NCI-H146 treated with DMSO at 0.1 percent for 48 hours (cell line): Measurements from ENCODE around the gene HOXB5.

Experiments used
- DNase-seq: peaks from one replicate; lab custom pipeline; 2025; ENCODE audit not compliant: unreplicated experiment; lab: John Stamatoyannopoulos, UW

Gene HOXB5

DNA sequence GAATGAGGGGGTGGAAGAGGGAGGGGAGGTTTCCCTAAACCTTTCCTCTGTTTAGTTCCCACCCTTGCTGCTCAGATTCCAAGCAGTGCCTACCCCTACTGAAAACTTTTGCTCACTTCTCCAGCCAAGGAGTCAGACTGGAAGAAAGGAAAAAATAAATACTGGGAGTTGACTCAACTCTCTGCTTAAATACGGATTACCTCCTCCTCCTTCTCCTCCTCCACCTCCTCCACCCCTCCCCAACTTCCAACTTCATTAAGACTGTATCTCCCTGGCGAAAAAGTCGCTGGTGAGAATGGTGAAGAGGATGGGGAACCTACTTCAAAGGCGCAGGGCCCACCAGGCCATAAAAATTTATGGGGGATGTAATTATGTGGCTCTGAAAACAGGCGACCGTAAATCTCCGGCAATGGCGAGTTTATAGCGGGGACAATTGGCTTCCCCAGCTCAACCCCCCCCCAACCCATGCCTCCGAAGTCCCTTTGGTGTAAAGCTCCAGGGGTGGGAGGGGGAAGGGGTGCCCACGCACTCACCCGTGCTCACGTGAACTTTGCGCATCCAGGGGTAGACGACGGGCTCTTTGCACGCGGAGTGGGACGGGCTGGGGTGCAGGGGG lies 16.1 kb downstream of the HOXB5 start:
- no peak for DNase-seq

DNA sequence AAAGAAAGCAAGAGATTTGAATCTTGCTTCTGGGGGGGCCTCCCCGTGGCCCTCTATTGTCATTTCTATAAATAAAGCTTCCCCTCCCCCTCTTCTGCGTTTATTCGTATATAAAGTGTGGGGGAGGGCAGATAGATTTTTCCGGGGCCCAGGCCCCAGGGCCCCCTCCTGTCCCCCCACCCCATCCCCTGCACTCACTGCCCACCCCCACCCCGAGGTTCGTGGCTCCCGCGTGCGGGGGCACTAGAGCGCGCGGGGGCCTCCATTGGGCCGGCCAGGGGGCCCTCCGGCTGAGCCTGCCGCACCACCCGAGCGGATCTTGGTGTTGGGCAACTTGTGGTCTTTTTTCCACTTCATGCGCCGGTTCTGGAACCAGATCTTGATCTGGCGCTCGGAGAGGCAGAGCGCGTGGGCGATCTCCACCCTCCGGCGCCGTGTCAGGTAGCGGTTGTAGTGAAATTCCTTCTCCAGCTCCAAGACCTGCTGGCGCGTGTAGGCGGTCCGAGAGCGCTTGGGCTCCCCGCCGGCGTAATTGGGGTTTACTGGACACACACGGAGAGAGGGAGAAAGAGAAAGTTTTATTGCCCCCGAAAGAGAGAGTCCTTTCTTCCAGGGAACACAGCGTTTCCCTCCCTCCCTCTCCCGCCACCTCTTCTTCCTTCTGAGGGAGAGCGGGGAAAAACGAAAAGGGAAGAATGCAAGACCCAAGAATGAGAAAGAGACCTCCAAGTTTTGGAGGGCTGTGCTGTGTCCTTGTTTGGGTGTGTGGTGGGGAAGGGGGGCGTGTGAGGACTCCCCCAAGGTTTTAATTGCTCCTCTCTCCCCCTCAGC lies 16.9 kb downstream of the HOXB5 start:
- no peak for DNase-seq

DNA sequence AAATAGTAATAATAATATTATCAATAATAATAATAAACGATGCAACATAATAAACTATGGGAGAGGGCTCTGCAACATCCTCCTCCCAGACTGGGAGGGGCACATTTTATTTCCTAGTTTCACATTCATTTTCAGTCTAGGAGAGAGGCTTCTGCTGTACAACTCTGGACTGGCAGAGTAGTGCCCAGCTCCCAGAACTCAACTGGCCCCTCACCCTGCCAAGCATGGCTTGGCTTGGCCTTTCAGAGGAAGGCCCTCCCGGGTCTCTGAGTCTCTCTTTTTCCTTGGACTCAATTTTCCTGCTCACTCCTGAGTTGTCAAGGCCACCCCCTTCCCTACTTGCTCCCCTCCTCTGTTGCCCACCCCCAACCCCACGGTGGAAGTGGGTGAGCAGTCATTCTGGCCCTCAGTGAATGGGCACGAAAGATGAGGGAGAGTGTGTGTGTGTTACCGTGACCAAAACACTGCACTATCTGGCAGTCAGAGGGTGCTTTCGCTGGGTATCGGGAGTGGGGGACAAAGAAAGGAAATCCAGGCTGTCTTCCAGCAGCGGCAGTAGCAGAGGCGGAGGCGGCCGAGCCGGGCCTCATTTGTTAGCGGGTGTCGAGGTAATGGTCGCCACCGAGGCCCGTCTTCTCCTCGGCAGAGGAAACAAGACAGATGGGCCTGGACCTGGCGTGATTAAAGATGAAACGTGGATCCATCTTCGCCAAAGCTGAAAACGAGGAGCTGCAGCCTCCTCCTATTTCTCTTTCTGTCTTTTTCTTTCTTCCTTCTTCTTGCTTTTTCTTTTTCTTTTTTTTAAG lies 17.7 kb downstream of the HOXB5 start:
- DNase-seq: no peak

DNA sequence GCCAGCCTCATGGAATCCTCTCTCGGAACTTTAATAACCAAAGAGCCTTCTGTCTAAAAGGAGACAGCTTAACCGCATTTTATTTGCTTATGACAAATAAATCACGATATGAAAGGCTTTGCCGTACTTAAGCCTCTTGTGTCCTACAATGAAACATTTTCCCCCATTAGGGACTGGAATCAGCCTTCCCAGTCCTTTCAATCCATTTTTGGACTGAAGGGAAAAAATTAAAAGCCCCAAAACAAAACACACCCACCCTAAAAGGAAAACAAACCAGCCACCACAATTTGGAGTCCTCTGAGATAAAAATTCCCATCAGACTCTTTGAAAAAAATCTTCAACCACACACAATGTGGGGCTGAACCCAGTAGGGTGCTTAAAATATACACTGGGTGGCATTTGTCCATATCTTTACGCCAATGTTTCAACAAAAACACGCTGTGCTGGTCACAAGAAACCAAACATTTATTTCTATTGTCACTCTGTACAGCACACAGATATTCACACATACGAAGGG lies 18.5 kb downstream of the HOXB5 start:
- no peak for DNase-seq

DNA sequence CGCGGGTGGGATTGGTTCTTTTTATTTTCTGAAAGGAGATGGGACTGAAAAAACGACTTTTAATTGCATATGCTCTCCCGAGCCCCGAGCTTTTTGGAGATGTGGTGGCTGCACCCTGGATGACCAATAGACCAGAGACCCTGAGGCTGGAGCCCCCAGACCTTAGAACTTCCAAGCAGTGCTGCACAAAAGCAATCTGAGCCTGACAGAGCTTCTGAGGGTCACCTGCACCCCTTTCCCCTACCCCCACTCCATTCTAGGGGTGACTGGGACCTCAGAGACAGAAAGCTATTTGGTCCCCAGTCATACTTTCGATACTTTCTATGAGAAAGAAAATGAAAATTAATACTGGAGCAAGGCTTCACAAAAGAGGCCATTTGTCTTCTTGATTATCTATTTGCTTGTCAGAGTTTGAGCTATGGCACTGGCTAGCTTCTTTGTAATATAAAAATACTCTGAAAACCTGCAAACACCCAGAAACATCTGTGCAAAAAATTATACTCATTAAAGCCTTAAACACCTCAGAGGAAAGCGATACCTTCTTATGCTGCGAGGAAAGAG lies 19.0 kb downstream of the HOXB5 start:
- DNase-seq: no peak

DNA sequence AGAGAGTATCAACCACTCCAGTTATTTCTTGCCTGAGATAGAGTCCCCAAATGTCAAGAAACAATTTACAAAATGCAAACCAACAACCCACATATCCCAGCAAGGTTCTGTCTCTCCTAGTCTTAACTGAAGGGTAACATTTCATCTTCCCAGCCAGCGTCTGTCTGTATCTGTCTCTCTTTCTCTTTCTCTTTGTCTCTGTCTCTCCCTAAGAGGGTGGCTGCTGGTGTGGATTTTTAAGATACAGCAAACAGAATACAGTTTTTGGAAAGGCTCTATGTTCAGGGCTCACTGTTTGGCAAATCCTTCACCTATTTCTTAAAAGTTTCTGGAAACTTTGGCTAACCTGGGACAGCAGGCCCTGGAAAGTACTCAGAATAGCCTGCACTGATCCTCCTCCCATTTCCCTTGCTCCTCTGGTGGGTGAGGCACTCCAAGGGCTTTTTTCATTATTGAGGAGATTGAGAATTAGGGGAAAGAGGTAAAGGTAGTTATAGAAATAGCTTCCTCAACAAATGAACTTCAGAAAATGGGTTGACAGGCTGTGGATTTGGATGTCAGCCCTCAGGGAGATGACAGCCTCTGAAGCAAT lies 21.7 kb downstream of the HOXB5 start:
- DNase-seq: no peak

DNA sequence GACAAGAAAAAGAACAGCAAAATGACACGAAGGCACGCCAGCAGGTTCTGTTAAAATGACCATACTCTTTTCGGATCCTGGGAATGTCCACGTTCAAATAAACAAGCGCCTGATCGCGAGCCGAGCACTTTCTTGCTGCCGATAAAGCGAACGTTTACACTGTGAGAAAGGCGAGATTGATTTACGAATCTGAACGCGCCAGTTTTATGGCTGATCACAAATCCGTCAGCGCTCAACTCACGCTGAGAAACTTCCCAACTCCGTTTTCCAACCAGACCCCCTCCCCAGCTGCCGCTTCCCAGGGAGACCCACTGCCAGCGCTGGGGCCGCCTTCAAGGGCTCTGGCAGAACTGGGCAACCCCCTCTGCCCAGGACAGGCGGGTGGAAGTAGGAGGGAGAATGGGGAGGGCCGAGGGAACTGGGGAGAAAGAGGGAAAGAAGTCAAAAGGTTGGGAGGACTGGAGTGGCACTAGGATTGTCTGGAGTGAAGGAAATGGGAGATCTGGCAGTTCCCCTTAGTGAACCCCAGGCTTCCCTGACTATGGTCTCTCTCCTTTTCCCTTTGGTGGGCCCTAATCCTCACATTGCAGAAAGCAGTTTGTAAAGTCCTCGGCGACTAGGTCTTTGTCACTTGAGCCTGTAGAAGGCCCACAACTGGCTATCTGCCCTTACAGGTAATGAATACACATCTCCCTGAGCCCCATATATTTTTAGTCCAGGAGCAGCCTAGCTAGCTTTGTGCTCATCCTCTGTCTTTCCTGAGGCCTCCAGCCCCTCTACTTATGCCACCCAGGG lies 22.4 kb downstream of the HOXB5 start:
- no peak for DNase-seq

DNA sequence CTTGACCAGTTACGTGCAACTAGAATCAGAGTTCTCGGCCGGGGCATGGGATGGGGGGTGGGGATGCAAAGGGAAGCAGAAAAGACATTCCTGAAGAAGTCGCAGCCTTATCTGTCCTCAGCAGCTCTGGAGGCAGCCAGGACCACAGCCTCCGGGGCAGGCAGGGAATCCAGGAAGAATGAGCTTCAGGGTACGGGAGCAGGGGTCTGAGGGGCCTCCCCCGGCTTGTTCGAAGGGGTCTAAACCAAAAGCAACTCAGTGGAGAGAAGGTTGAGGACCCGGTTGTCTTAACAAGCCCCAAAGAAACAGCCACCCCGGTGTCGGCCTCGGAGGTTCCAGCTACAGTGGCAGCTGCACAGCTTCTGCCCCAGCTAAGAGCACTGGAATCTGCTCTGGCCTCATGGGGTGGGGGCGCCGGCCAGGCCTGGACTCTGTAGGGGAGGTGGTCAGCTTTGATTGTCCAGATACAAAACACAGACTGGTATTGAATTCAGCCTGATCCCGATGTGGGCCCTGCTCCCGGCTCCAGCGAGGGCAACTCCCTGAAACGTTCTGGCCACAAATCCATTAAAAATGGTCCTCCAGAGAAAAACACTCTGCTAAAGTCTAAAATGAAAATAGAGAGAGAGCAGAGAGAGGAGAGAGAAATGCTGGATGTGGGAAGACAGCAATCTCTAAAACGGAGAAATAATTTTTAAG lies 23.1 kb downstream of the HOXB5 start:
- no peak for DNase-seq

DNA sequence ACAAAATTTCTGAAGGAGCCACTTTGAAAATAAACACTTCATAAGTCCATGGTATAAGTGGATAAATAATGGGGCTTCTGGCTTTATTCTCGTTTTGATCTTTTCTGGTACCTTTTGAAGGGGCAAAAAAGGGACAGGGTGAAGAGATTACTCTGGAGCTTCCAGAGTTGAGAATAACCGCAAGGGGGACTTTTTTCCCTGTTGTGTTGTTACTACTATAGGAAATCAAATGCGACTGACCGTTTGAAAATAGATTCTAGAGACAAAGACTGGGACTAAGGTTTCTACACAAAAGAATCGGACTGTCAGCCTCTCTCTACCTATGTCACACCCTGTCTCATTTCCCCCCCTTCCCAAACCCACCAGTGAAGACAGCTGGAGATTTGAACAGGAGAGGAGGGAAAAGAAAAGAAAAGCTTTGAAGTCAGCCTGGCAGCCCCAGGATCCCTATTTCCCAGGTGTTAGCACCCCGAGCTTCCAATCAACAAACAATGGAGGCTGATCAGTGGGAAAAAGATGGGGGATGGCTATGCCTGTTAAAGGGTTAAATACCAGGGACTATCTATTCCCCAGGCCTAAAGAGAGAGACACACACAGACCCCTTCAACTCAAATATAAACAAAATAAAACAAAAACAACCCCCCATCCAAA lies 23.8 kb downstream of the HOXB5 start:
- DNase-seq: no peak

DNA sequence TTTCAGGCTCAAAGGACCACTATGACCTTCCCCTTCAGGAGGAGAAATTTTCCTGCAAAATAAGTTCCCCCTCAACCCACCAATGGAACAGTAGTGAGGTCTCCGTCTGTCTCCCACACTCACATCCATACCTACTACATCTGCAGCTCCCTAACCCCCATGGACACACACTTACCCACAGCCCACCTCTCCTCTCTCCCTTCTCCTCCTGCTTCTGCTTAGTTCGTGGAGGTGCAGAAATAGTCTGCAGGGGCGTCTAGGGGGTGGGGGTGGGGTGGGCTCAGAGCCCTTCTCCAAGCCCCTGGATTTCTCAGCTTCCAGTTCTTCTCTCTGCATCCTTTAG lies 24.4 kb downstream of the HOXB5 start:
- DNase-seq: no peak

DNA sequence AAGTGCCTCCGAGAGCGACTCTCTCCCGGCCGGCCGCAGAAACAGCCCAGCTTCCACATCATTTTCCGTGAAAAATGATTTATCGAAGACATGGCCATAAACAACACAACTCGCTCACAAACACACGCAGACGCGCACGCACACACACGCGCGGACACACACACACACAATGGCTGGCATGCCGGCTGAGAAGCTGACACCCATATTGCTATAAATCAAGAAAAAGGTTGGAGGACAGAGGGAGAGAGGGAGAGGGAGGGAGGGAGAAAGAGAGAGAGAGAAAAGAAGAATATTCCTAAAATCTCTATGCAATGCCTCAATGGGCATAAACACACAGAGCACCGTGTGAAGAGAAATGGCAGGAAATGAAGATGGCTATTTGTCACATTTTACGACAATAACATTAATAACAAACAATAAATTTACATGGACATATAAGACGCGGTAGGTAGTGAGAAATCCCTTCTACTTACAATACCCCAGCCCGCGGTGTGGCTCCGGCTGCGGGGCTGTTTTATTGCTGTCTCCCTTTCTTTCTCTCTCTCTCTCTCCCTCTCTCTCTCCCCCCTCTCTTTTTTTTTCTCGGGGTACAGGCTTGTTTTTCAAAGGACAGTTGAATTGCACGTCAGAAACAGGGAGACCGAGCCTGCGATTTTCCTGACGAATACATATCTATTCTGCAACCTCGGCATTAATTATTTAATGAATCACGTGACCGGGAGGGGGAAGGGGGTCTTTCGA lies 24.9 kb downstream of the HOXB5 start:
- no peak for DNase-seq

DNA sequence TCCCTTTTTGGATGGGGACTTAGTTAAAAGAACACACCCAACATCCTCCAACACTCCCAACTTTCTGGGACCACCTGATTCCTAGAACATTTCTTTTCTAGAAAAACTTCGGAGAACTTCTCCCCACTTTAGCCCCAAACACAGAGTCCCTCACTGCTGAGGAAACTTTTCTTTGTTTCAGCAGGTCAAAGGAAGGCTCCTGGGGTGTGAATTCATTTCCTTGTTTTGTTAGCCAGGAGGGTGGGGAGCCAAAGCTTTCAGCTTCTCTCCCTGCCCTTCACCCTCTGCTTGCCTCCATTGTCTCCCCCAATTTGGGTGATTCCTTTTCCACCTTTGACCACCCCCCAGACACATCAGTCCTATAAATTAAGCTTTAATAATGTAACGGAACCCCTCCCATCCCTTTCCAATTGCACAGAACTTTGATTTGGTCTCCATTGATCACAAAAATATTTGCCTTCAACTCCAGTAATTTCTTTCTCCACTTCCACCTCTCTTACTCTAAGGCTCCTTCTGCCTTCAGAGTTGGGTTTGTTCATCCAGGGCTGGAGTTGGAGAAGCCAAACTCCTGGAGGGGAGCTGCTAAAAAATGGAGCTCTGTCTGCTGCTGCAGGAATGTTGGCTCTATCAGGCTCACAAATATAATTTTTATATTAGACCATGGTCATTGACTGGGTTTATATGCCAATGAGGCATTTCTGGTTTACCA lies 25.8 kb downstream of the HOXB5 start:
- DNase-seq: no peak

DNA sequence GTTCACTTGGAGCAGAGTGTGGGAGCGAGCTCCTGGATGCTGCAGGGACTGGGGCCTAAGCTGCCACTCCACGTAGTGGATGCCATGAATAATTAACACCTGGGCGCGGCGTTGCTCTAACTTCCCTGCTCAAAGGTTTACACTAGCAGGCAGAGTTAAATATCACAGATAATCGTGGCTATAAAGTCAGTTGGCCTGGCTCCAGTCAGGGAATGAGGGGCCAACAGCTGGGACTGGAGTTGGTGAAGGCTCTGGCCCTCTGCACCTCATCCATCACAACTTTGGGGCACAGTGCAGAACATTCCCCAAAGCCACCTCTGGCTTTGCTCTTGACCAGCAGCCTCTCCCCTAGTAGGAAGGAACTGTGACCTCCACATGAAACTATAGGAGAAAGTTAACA lies 26.4 kb downstream of the HOXB5 start:
- no peak for DNase-seq

DNA sequence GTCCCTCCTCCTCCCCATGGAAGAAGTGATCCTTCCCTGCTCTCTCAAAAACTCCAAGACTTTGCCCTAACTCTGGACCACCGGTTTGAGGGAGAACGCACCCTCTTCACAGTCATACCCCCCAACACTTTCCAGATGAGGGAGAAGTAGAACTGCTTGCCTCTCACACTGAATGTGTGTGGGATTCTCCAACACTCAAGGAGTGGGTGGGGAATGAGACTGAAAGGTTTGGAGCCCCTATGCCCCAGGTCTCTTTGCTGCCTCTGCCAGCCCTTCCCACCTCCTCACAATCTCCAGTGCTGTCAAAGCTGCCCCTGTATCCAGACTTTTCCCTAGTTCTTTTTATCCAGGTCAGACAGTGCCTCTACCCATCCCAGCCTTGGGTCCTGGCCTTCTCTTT lies 26.9 kb downstream of the HOXB5 start:
- no peak for DNase-seq

DNA sequence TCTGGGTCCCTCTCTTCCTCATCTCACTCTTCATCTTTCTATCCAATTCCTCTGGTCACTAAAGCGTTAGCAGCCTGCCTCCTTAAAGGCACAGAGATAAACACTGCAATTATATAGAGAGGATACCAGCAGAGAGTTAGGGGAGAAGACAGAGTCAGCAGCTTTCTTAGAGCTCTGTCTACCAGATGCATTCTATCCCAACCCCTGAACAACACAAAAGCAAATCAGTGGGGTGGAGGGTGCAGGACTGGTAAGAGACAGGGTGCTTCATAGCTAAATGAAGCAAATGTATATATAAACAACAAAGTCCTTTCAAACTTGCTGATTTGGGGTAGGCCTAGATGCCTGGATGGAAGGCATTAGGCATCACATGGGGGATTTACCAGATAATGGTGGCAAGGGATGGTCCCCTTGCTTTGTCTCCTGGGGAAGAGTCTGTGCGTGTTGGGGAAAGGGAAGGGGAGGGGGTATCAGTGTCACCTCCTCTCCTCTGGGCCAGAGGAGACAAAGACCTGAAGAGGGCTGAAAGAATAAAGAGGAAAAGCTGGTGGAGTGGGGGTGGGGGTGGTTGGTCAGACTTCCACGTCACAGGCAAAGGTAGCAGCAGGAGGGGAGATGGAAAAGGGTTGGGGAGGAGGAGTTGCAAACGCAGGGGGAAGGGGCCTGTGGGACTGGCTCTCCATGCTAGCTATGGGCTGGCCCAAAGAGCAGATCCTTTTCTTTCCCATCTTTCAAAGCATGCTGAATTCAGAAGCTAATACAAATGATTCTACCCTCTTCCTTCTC lies 27.5 kb downstream of the HOXB5 start:
- no peak for DNase-seq

DNA sequence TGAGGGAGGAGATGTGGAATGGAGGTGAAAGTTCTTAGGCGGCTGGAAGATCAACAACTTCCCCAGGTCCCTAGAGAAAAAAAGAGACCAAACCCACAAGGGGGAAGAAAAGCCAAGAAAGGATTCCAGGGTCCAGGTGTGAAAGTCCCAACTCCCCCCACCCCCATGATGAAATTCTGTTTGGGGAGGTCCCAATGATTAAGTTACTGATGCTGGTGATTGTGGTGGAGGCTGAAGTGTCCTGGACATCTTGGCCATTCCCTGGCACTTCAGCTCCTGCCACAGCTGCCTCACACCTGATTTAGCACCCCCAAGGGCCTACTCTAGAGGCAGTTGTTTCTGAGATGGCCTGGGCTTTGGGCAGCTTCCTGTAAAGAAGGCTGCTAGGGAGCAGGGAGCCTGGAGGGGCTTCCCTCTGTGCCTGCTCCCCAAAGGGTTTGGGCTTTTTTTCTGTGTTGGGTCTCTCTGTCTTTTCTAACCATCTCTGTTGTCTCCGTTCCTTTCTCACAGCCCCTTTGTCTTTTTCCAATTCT lies 28.5 kb downstream of the HOXB5 start:
- no peak for DNase-seq
